Anterior cingulate cortex (tissue), 58 donors: Measurements from ENCODE around the gene ICE1.

Experiments used
- DNase-seq, 58 donors: peaks; one replicate each; lab custom pipeline; 2025; lab: John Stamatoyannopoulos, UW

The ICE1 gene

DNA sequence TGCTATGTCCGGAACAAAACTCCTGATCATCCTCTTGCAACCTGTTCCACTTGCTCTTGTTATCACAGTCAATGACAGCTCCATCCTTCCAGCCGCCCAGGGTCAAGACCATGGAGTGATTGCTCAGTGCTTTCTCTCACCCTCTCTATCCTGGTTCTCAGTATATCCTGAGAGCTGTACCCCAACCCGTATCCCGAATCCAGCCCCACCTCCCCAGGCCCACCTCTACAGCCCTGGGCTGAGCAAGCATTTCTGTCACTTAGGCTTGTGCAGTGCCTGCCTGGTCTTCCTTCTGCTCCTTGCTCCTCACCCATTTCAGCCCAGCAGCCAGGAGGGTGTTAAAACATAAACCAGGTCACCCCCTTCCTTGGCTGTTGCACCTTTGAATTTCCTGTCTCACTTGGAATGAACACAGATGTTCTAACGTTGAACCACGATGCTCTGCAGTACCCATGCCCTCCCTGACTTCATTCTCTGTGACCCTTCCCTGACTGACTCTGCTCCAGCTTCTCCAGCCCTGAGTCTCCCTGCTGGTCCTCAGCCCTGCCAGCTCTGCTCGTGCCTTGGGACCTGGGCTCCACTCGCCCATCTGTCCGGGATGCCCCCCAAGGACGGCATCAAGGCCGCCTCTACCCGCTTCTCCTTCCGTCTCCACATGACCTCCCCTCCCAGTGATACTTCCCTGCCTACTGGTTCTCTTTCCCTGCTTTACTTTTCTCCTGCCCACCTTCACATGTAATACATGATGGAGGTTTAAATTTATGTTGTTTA lies 110.0 kb downstream of the ICE1 start:
- no peak for DNase-seq

DNA sequence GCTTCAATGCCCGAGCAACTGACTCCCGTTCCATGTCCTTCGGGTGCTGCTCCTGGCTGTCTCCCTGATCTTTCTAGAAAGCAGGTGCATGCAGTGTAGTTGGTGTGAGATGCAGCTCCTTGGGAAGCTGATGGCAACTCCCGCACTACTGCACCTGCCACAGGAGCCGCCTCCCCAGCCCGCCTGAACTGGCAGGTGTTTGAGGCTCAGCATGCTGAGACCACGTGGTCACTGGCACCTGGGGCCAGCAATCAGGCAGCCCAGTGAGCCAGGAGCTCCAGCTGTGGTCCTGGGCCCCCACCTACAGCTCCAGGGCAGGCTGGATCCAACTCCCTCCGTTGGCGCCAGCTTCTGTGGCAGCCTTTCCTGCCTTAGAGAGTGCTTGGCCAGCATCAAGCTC lies 111.5 kb downstream of the ICE1 start:
- no peak for DNase-seq

DNA sequence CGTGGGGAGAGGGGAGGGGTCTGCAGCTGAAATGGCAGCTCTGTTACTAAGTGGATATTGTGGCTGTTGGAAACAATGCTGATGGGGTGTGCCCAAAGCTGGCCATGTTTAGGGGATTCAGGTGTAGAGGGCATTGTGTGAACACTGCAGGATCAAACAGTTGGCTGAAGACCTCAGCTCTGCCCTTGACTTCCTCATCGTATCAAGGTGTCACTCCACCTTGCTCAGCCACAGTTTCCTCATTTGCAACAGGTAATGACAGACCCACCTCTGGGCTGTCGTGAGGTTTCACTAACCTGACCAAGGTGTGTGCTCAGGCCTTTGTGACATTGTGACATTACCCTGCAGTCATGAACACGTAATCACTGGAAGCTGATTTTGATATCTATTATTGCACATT lies 111.9 kb downstream of the ICE1 start:
- no peak for DNase-seq

DNA sequence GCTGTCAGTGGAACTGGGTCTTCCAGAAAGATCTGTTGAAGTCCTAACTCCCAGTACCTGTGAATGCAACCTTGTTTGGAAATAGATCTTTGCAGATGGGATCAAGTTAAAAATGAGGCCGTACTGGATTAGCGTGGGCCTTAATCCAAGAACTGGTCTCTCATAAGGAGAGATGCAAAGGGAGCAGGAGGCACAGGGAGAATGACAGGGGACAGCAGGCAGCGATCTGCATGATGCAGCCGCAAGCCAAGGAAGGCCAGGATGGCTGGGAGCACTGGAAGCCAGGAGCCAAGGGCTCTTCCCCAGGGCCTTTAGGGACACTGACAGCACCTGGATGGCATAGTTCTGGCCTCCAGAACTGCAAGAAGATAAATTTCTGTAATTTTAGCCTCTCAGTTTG lies 114.4 kb downstream of the ICE1 start:
- DNase-seq, result no peak

DNA sequence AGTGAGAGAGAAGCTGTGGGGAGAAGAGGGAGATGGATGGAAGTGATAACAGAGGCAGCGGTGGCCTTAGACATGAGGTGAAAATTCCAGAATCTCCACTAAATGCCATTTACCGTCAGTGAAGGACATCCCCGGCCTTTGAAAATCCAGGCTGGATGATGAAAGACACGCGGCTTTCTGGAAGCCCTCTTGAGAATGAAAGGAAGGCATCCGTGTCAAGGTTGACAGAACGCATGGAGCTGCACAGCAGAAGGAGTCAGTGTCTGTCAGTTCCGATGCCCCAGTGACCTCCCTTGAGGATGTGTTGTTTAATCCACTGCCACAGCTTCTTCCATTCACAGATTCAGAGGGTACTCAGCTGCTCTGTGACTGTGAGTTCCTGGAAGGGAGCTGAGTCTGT lies 114.9 kb downstream of the ICE1 start:
- no peak for DNase-seq

DNA sequence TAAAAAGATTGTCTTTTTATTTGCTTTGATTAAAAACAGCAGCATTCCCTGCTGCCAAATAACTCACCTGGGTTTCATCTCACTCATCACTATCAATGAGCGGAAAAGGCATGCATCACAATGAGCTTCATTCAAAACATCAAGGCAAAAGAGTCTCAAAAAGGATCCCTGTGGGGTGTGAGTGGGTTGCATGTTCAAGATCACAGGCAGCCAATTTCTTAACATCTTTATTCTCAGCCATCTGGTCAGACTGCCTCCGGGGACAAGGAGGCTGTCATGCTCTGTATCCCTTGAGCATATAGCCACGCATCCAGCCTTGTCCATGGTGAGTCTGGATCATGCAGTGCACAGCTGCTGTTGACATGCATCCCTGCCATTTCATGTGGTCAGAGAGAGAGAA lies 117.1 kb downstream of the ICE1 start:
- DNase-seq, result no peak
